IMR-90 (cell line): ENCODE results near the gene CXXC1.

Source experiments
- CEBPB ChIP-seq: IDR thresholded peaks from 2 replicates; pipeline ENCODE4 v1.6.1; 2012; ENCODE audit warnings: low read depth, low read length, improper control_type of control experiment
- CHD1 ChIP-seq: IDR thresholded peaks from 2 replicates; pipeline ENCODE4 v1.6.1; 2012; ENCODE audit warnings: low read depth, low read length, improper control_type of control experiment
- CTCF ChIP-seq: conservative IDR thresholded peaks from 2 replicates; pipeline ENCODE4 v1.5.1; 2012; ENCODE audit warnings: mild to moderate bottlenecking, low read depth, low read length, improper control_type of control experiment
- MAFK ChIP-seq: IDR thresholded peaks from 2 replicates; pipeline ENCODE4 v1.6.1; 2012; ENCODE audit warnings: low read depth, low read length, improper control_type of control experiment
- MAZ ChIP-seq: IDR thresholded peaks from 2 replicates; pipeline ENCODE4 v1.6.1; 2012; ENCODE audit warnings: low read depth, mild to moderate bottlenecking, low read length, improper control_type of control experiment, moderate library complexity, borderline replicate concordance
- MXI1 ChIP-seq: IDR thresholded peaks from 2 replicates; pipeline ENCODE4 v1.6.1; 2012; ENCODE audit warnings: low read depth, mild to moderate bottlenecking, low read length, moderate library complexity, borderline replicate concordance
- NFE2L2 ChIP-seq: fragments of 150-350 bp; IDR thresholded peaks from 2 replicates; pipeline ENCODE4 v1.6.1; 2016; ENCODE audit warnings: low read depth, mild to moderate bottlenecking, low read length
- POLR2A ChIP-seq: IDR thresholded peaks from 2 replicates; pipeline ENCODE4 v1.6.1; 2012; ENCODE audit warnings: mild to moderate bottlenecking, low read depth, low read length
- RAD21 ChIP-seq: IDR thresholded peaks from 2 replicates; pipeline ENCODE4 v1.6.1; 2012; ENCODE audit warnings: low read length, improper control_type of control experiment
- RCOR1 ChIP-seq: IDR thresholded peaks from 2 replicates; pipeline ENCODE4 v1.6.1; 2012; ENCODE audit warnings: mild to moderate bottlenecking, low read length, improper control_type of control experiment; ENCODE audit not compliant: insufficient replicate concordance
- SMC3 ChIP-seq: fragments of 150-350 bp; IDR thresholded peaks from 2 replicates; pipeline ENCODE4 v1.6.1; 2016; ENCODE audit warnings: low read depth, mild to moderate bottlenecking, antibody characterized with exemption, low read length, moderate library complexity
- USF2 ChIP-seq: fragments of 150-350 bp; IDR thresholded peaks from 2 replicates; pipeline ENCODE4 v1.6.1; 2017; ENCODE audit warnings: mild to moderate bottlenecking, antibody characterized with exemption, low read length, low read depth
- TF ChIP-seq, protein P1 (sequence below): fragments of 150-350 bp; IDR thresholded peaks from 2 replicates; pipeline ENCODE4 v1.6.1; 2016; ENCODE audit warnings: low read depth, mild to moderate bottlenecking, low read length, moderate library complexity, borderline replicate concordance

- no peak for TF ChIP-seq CTCF
- TF ChIP-seq POLR2A = no peak
- no peak for TF ChIP-seq RAD21
- no peak for TF ChIP-seq MAZ
- no peak for TF ChIP-seq USF2
- TF ChIP-seq CHD1 = no peak
- TF ChIP-seq MXI1 = no peak
- no peak for TF ChIP-seq RCOR1
- TF ChIP-seq SMC3 = no peak
- TF ChIP-seq NFE2L2 = no peak
- no peak for TF ChIP-seq CEBPB
- TF ChIP-seq, protein P1, sequence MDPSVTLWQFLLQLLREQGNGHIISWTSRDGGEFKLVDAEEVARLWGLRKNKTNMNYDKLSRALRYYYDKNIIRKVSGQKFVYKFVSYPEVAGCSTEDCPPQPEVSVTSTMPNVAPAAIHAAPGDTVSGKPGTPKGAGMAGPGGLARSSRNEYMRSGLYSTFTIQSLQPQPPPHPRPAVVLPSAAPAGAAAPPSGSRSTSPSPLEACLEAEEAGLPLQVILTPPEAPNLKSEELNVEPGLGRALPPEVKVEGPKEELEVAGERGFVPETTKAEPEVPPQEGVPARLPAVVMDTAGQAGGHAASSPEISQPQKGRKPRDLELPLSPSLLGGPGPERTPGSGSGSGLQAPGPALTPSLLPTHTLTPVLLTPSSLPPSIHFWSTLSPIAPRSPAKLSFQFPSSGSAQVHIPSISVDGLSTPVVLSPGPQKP = no peak
- no peak for TF ChIP-seq MAFK
Measured at GRCh38 chr18:50330176-50330575, 42.7 kb upstream of the CXXC1 start.
